ENCODE results near the gene POLD2.

POLD2 gene

GRCh38 chr7:44065431-44066110 is 57.8 kb downstream of the POLD2 start, which contains the start of gene PGAM2:
Gene PGAM2 (minus strand): TSS chr7:44065567. CDS start chr7:44065529, 38 bp downstream.
- no peak for DNase-seq (ENCODE audit: low spot score)

DNA sequence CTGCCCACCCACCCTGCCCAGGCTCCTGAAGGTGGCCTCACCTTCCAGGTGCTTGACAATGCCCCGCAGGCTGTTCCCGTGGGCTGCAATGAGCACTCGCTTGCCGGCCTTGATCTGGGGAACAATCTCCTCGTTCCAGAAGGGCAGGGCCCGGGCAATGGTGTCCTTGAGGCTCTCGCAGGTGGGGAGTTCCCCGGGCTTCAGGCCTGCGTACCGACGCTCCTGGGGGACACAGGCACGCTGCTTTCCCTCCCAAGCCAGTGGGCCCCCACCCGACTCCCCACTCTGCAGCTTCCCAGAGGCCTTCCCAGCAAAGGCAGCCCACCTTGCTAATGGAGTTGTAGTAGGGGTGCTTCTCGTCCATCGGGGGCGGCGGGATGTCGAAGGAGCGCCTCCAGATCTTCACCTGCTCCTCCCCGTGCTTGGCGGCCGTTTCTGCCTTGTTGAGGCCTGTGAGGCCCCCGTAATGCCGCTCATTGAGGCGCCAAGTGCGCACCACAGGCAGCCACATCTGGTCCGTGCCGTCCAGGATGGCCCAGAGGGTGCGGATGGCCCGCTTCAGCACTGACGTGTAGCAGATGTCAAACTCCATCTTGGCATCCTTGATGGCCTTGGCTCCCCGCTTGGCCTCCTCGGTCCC is 58.4 kb downstream of the POLD2 start:
- DNase-seq (ENCODE audit: low spot score): no peak
